GM11168 (cell line): ENCODE data around the gene CDC42BPA.
"Not testable (repeated sequence)": the region's sequence is repeated elsewhere in the genome, so short reads cannot be mapped to it uniquely, and the experiment has no call there.

ENCODE experiments used
- in situ Hi-C: fragments of 300-500 bp; cut with MboI; formaldehyde crosslinking; loops from one replicate; pipeline ENCODE4 v1.12.0; 2022; ENCODE audit warnings: low sequenced_read_pairs; ENCODE audit not compliant: unreplicated experiment

The CDC42BPA gene

GRCh38 chr1:227016990-227017389 lies 301.3 kb downstream of the CDC42BPA start:
- in situ Hi-C loops, result no loop called here

GRCh38 chr1:227010645-227011044 lies 307.6 kb downstream of the CDC42BPA start:
- in situ Hi-C loops, result no loop called here

- in situ Hi-C loops, result no loop called here
These were observed 308.4 kb downstream of the CDC42BPA start for GRCh38 chr1:227009937-227010336.

- in situ Hi-C loops, result no loop called here
These were observed 312.0 kb downstream of the CDC42BPA start for GRCh38 chr1:227006226-227006796.

GRCh38 chr1:227004796-227005195 lies 313.5 kb downstream of the CDC42BPA start:
- in situ Hi-C loops, result no loop called here

GRCh38 chr1:227003165-227003564 lies 315.1 kb downstream of the CDC42BPA start:
- in situ Hi-C loops, result no loop called here

- in situ Hi-C loops, result no loop called here
These were observed 315.7 kb downstream of the CDC42BPA start for GRCh38 chr1:227002531-227003049.

GRCh38 chr1:226999579-226999978 lies 318.7 kb downstream of the CDC42BPA start:
- in situ Hi-C loops, result not testable (repeated sequence)

GRCh38 chr1:226995365-226996332 lies 322.6 kb downstream of the CDC42BPA start:
- in situ Hi-C loops, result no loop called here

- in situ Hi-C loops, result no loop called here
These were observed 323.5 kb downstream of the CDC42BPA start for GRCh38 chr1:226994586-226995364.

- in situ Hi-C loops, result no loop called here
These were observed 324.3 kb downstream of the CDC42BPA start for GRCh38 chr1:226993814-226994585.

GRCh38 chr1:226991920-226992319 lies 326.4 kb downstream of the CDC42BPA start:
- in situ Hi-C loops, result no loop called here

GRCh38 chr1:226990133-226990716 lies 328.1 kb downstream of the CDC42BPA start:
- in situ Hi-C loops, result no loop called here

GRCh38 chr1:226989085-226989920 lies 329.0 kb downstream of the CDC42BPA start:
- in situ Hi-C loops, result no loop called here

- in situ Hi-C loops, result no loop called here
These were observed 330.0 kb downstream of the CDC42BPA start for GRCh38 chr1:226988334-226988666.

- in situ Hi-C loops, result no loop called here
These were observed 330.5 kb downstream of the CDC42BPA start for GRCh38 chr1:226987623-226988333.

GRCh38 chr1:226987179-226987536 lies 331.1 kb downstream of the CDC42BPA start:
- in situ Hi-C loops, result no loop called here

- in situ Hi-C loops, result no loop called here
These were observed 331.7 kb downstream of the CDC42BPA start for GRCh38 chr1:226986496-226987178.
